Breast epithelium (tissue), 4 donors: ENCODE measurements around the gene DHRS1. TPM values are rescaled to one million over a fixed set of nuclear protein-coding genes. Genes with fewer than 3 reads are reported as not detected.
"Not testable (repeated sequence)": the region's sequence is repeated elsewhere in the genome, so short reads cannot be mapped to it uniquely, and the experiment has no call there.

Experiments
- DNase-seq, 2 donors: peaks; one replicate each; pipeline ENCODE4 v3.0.0-alpha.2; 2019; ENCODE audit warnings: low spot score in 2 of 2
- H3K27ac ChIP-seq, 2 donors: fragments of 200-600 bp; sonication (generic) in 1 of 2; one replicate each; pipeline ENCODE4 v1.5.1; 2016 to 2019; ENCODE audit warnings: mild to moderate bottlenecking in 1 of 2
- H3K27me3 ChIP-seq, 2 donors: fragments of 200-600 bp; sonication (generic) in 1 of 2; one replicate each; pipeline versions ENCODE4 v1.5.1 to v1.6.0; 2017 to 2019; ENCODE audit warnings: control low read depth in 1 of 2, mild to moderate bottlenecking in 1 of 2
- H3K36me3 ChIP-seq: fragments of 200-600 bp; one replicate; pipeline ENCODE4 v1.5.1; 2019
- H3K4me1 ChIP-seq, 2 donors: fragments of 200-600 bp; sonication (generic); one replicate each; pipeline ENCODE4 v1.5.1; 2016 to 2019; ENCODE audit warnings: control low read depth in 1 of 2
- H3K4me3 ChIP-seq, 3 donors: fragments of 200-600 bp; sonication (generic); 1 replicate in 2 of 3; 2 replicates in 1 of 3; pipeline ENCODE4 v1.5.1; 2016 to 2019; ENCODE audit warnings: mild to moderate bottlenecking in 3 of 3, moderate library complexity in 2 of 3
- H3K9me3 ChIP-seq, 2 donors: fragments of 200-600 bp; sonication (generic) in 1 of 2; one replicate each; pipeline ENCODE4 v1.5.1; 2016 to 2019; ENCODE audit warnings: control low read depth in 1 of 2
- CTCF ChIP-seq, 3 donors: fragments of 450-650 bp; IDR thresholded peaks; one replicate each; pipeline ENCODE4 v1.5.1; 2016 to 2017; ENCODE audit warnings: antibody characterized with exemption in 3 of 3, mild to moderate bottlenecking in 3 of 3, moderate library complexity in 3 of 3
- POLR2A ChIP-seq: fragments of 450-650 bp; IDR thresholded peaks from one replicate; pipeline ENCODE4 v1.6.1; 2016; ENCODE audit warnings: antibody characterized with exemption, mild to moderate bottlenecking, moderate library complexity
- POLR2AphosphoS5 ChIP-seq, 3 donors: sonication (generic); formaldehyde crosslinking; IDR thresholded peaks; one replicate each; pipeline ENCODE4 v1.6.1; 2017; ENCODE audit warnings: antibody characterized with exemption in 3 of 3
- intact Hi-C: fragments of 100-400 bp; cut with DNase I; formaldehyde crosslinking; loops from one replicate; pipeline ENCODE4 v1.15.1; 2023; ENCODE audit warnings: low total_unique reads
- total RNA-seq, 3 donors: library from RNA; depleted of rRNA; stranded (reverse); fragments of >200 nt; gene quantifications; one replicate each; pipeline ENCODE4 v1.1.0, GENCODE V29; 2016

The DHRS1 gene
- total RNA-seq, 3 donors from 2014 or later = 21.9 to 45.7 (median 32.1) TPM

GRCh38 chr14:24331731-24332267 lies 32.2 kb upstream of the DHRS1 start:
- Histone ChIP-seq H3K27ac (no peak overlapping the region), H3K4me3 (peak overlapping the region in 2 of 3 donors; percentile 47 to 64), H3K4me1 (peaks cover 5 to 6% of the 10 kb centered on the region in 2 donors), H3K27me3 (peaks cover 0 to 11% of the 10 kb centered on the region in 2 donors), H3K9me3 (no peaks in the 10 kb centered on the region), H3K36me3 (no peaks in the 10 kb centered on the region)
- TF ChIP-seq CTCF (IDR thresholded peaks at IDR 0.05) = no peak
- no peak for TF ChIP-seq POLR2A
- TF ChIP-seq POLR2AphosphoS5 (IDR thresholded peaks at IDR 0.05) = no peak
- no peak for DNase-seq
- intact Hi-C loops = loop anchor here (5.0 kb wide), 1 partner anchor 36 kb away; the partner anchor contains the start of gene NFATC4

GRCh38 chr14:24330973-24331674 lies 31.5 kb upstream of the DHRS1 start:
- H3K36me3 ChIP-seq = no peaks in the 10 kb centered on the region
- TF ChIP-seq POLR2AphosphoS5 (IDR thresholded peaks at IDR 0.05) = no peak
- TF ChIP-seq CTCF (IDR thresholded peaks at IDR 0.05) = no peak
- no peak for TF ChIP-seq POLR2A
- no peaks in the 10 kb centered on the region for H3K9me3 ChIP-seq
- intact Hi-C loops = loop anchor here (5.0 kb wide), 1 partner anchor 36 kb away; the partner anchor contains the start of gene NFATC4
- no peak for DNase-seq
- H3K27ac ChIP-seq = no peak overlapping the region
- H3K4me3 ChIP-seq = no peak overlapping the region
- H3K27me3 ChIP-seq = peaks cover 0 to 11% of the 10 kb centered on the region in 2 donors
- H3K4me1 ChIP-seq = peaks cover 5 to 6% of the 10 kb centered on the region in 2 donors

- Histone ChIP-seq H3K27me3 (peaks cover 0 to 4% of the 10 kb centered on the region in 2 donors), H3K9me3 (no peaks in the 10 kb centered on the region), H3K36me3 (no peaks in the 10 kb centered on the region), H3K4me3 (no peak overlapping the region), H3K4me1 (peaks cover 5 to 6% of the 10 kb centered on the region in 2 donors), H3K27ac (no peak overlapping the region)
- TF ChIP-seq POLR2AphosphoS5 (IDR thresholded peaks at IDR 0.05) (no peak), POLR2A (no peak), CTCF (IDR thresholded peaks at IDR 0.05) (no peak)
- peak in 1 of 2 donors; percentile 42 for DNase-seq
- intact Hi-C loops = loop anchor here (5.0 kb wide), 1 partner anchor 38 kb away; the partner anchor contains the start of gene NFATC4
Measured at GRCh38 chr14:24329736-24330135, 30.2 kb upstream of the DHRS1 start.

- no peaks in the 10 kb centered on the region for H3K9me3 ChIP-seq
- no peak overlapping the region for H3K4me3 ChIP-seq
- no peak for DNase-seq
- H3K27ac ChIP-seq = peak overlapping the region in 1 of 2 donors; percentile 8
- no peaks in the 10 kb centered on the region for H3K36me3 ChIP-seq
- peaks cover 4 to 5% of the 10 kb centered on the region in 2 donors for H3K4me1 ChIP-seq
- no peak for TF ChIP-seq CTCF (IDR thresholded peaks at IDR 0.05)
- TF ChIP-seq POLR2A = no peak
- TF ChIP-seq POLR2AphosphoS5 (IDR thresholded peaks at IDR 0.05) = no peak
- no peaks in the 10 kb centered on the region for H3K27me3 ChIP-seq
- intact Hi-C loops = no loop called here
Measured at GRCh38 chr14:24329073-24329663, 29.6 kb upstream of the DHRS1 start.

GRCh38 chr14:24327914-24328313 lies 28.3 kb upstream of the DHRS1 start:
- H3K27ac ChIP-seq, intact Hi-C loops: not testable (repeated sequence)

More at GRCh38 chr14:24327914-24328313, 28.3 kb upstream of the DHRS1 start:
- DNase-seq = peak in 1 of 2 donors; percentile 47
- not testable (repeated sequence) for H3K9me3 ChIP-seq, H3K4me1 ChIP-seq, H3K36me3 ChIP-seq, H3K4me3 ChIP-seq, H3K27me3 ChIP-seq
- TF ChIP-seq CTCF (IDR thresholded peaks at IDR 0.05) = peak in 2 of 3 donors; percentile 60 to 62
